ENCODE results near the gene CNTN1.
A peak's percentile ranks its signal among the peaks of the same experiment; 100 is the strongest.

CNTN1 gene

GRCh38 chr12:40691913-40692764 is at the start of gene CNTN1:
TSS of gene CNTN1 (plus strand) at chr12:40692439.
- no peak for FAIRE-seq
- peak; percentile 82 for DNase-seq (ENCODE audit: insufficient read length, low spot score)
- TF ChIP-seq, protein P1, sequence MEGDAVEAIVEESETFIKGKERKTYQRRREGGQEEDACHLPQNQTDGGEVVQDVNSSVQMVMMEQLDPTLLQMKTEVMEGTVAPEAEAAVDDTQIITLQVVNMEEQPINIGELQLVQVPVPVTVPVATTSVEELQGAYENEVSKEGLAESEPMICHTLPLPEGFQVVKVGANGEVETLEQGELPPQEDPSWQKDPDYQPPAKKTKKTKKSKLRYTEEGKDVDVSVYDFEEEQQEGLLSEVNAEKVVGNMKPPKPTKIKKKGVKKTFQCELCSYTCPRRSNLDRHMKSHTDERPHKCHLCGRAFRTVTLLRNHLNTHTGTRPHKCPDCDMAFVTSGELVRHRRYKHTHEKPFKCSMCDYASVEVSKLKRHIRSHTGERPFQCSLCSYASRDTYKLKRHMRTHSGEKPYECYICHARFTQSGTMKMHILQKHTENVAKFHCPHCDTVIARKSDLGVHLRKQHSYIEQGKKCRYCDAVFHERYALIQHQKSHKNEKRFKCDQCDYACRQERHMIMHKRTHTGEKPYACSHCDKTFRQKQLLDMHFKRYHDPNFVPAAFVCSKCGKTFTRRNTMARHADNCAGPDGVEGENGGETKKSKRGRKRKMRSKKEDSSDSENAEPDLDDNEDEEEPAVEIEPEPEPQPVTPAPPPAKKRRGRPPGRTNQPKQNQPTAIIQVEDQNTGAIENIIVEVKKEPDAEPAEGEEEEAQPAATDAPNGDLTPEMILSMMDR (IDR thresholded peaks at IDR 0.05; ENCODE audit: insufficient read depth, missing control alignments), result no peak

DNA sequence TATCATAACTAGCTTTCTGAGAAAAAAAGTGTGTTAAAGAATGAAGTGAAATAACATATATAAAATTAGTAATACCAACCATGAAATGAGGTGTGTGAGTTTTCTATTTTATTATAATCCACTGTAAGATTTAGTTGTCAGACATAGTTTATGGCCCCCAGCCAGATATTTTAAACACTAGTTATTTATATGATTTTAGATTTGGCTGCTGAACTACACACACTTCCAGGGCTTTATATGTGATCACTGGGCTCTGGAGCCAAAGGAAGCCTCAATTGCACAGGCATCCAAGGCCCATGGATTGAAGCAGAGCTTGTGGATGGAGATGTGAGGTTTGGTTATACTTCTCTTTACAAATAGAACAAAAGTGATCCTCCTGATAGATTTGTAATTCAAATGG is 48.7 kb upstream of the CNTN1 start:
- TF ChIP-seq, protein P1 (IDR thresholded peaks at IDR 0.05; ENCODE audit: insufficient read depth, missing control alignments), result no peak
- no peak for FAIRE-seq
- DNase-seq (ENCODE audit: insufficient read length, low spot score), result no peak

DNA sequence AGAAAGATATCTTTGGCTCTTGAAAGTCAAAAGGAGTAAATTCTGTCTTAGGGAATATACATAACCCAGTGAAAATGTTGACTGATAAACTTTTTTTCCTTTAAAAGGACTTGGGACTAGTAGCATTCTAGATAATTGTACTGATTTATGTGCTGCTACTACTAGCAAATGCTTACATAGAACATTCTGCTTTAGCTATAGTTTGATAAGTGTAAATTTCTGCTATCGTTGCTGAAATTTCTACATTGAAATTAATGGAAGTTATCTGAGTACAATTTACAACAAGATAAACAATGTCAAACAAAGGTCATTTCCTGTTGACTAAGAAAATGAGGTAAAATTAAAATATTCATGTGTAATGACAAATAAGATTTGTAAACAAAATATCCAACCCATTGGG is 48.3 kb upstream of the CNTN1 start:
- TF ChIP-seq, protein P1 (IDR thresholded peaks at IDR 0.05; ENCODE audit: insufficient read depth, missing control alignments), result no peak
- FAIRE-seq (no peak), DNase-seq (ENCODE audit: insufficient read length, low spot score) (no peak)

DNA sequence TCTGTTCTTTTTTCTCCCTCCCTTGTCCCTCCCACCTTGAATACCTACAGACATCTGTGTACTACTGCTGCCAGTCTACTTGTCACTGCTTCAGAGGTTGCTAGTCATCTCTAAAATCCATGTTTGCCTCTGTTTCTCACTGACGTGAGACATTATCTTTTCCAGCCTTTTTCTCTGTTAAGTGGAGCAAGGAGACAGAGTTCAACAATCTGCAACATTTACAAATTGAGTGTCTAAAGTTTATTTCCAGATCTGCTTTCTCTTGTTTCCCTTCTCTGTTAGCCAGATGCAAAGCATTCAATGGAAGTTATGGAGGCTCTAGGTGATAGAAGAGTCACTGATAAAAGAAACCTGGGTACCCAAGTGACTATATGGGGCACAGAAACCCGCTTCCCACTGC is 47.5 kb upstream of the CNTN1 start:
- TF ChIP-seq, protein P1 (IDR thresholded peaks at IDR 0.05; ENCODE audit: insufficient read depth, missing control alignments), result no peak
- FAIRE-seq (no peak), DNase-seq (ENCODE audit: insufficient read length, low spot score) (no peak)

DNA sequence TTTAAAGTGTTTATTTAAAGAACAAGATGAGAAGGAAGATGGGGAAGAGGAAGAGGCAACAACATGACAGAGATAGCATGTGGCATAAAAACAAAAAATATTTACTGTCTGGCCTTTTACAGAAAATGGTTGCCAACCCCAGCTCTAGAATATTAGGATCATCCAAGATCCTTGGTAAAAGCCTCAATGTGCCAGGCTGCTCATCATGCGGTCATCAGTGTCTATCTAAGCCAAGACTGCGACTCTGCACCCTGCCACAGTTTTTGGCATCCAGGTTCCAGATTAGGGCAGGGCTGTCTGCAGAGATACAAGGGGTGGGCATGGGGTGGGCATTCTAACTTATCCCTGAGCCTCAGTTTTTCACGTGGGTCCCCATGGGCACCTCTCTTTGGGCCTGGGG is 46.9 kb upstream of the CNTN1 start:
- FAIRE-seq (no peak), DNase-seq (ENCODE audit: insufficient read length, low spot score) (no peak)
- TF ChIP-seq, protein P1 (IDR thresholded peaks at IDR 0.05; ENCODE audit: insufficient read depth, missing control alignments), result no peak

DNA sequence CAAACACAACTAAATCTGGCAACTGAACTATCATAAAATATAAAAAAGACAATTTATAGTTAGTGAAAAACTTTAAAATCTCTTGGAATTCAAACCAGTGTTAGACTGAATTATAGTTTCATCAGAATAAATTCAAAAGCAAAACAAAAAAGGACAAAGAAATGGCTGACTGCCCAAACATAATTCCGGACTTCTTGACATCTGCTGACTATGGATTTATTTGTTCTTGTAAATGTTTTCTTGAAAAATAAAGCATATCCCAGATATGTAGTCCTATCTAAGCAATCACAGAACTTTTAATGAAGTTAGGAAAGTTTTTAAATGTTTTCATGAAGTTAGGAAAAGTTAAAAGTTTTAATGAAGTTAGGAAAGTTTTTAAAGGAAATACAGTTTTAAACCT is 45.8 kb upstream of the CNTN1 start:
- FAIRE-seq, result peak; percentile 77
- no peak for DNase-seq (ENCODE audit: insufficient read length, low spot score)
- TF ChIP-seq, protein P1 (IDR thresholded peaks at IDR 0.05; ENCODE audit: insufficient read depth, missing control alignments), result no peak

DNA sequence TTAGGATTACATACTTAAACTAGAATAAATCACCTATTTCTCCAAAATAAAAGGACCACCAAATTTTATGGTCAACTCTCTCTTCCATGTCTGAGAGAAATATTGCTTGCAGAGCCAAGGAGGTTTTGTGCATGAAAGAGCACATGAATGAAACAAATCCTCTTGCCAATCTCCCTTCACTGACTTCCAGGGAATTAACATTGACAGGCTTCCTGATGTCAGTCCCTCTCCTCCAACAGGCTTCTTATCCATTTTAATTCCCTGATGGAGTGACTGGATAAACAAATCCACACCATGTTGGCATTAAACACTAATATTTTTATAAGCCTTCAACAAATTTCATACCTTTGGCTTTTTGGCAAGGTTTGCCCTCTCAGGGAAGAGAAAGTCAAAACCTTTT is 45.3 kb upstream of the CNTN1 start:
- DNase-seq (ENCODE audit: insufficient read length, low spot score) (no peak), FAIRE-seq (peak; percentile 76)
- TF ChIP-seq, protein P1 (IDR thresholded peaks at IDR 0.05; ENCODE audit: insufficient read depth, missing control alignments), result no peak

Measured in D721Med (cell line).